HG03457 (cell line): Measurements from ENCODE around the gene TMC4.
"Not testable (repeated sequence)": the region's sequence is repeated elsewhere in the genome, so short reads cannot be mapped to it uniquely, and the experiment has no call there.

Experiments
- ATAC-seq: cut with Tn5 transposase; IDR thresholded peaks from one replicate; pipeline ENCODE4 v1.9.1; 2021; ENCODE audit warnings: moderate number of reproducible peaks; ENCODE audit not compliant: unreplicated experiment

The TMC4 gene

GRCh38 chr19:54180691-54181091 lies 7.7 kb upstream of the TMC4 start:
- no peak for ATAC-seq

GRCh38 chr19:54179921-54180461 lies 7.0 kb upstream of the TMC4 start:
- no peak for ATAC-seq

GRCh38 chr19:54179262-54179852 lies 6.4 kb upstream of the TMC4 start:
- ATAC-seq, result no peak

- ATAC-seq, result no peak
Observed at GRCh38 chr19:54178581-54179261, 5.8 kb upstream of the TMC4 start.

- ATAC-seq, result no peak
Observed at GRCh38 chr19:54173951-54174834, 1.2 kb upstream of the TMC4 start.

GRCh38 chr19:54173359-54173699 lies 369 bp upstream of the TMC4 start:
- no peak for ATAC-seq

GRCh38 chr19:54171736-54172431 lies 1.1 kb downstream of the TMC4 start:
- ATAC-seq, result not testable (repeated sequence)

- no peak for ATAC-seq
Observed at GRCh38 chr19:54169149-54169740, 3.7 kb downstream of the TMC4 start.

GRCh38 chr19:54168174-54168917 lies 4.6 kb downstream of the TMC4 start:
- no peak for ATAC-seq

GRCh38 chr19:54165222-54165621 lies 7.7 kb downstream of the TMC4 start:
- ATAC-seq, result no peak

GRCh38 chr19:54164369-54165068 lies 8.4 kb downstream of the TMC4 start:
- ATAC-seq, result no peak

GRCh38 chr19:54162884-54163283 lies 10.1 kb downstream of the TMC4 start:
- ATAC-seq, result no peak

GRCh38 chr19:54162241-54162805 lies 10.6 kb downstream of the TMC4 start:
- ATAC-seq, result no peak

GRCh38 chr19:54160854-54161253 lies 12.1 kb downstream of the TMC4 start:
- no peak for ATAC-seq

- no peak for ATAC-seq
Observed at GRCh38 chr19:54160182-54160811, 12.7 kb downstream of the TMC4 start.

GRCh38 chr19:54159352-54160181 lies 13.4 kb downstream of the TMC4 start, which contains the start of gene LENG1:
TSS of gene LENG1 (minus strand) at chr19:54159721. CDS start at chr19:54159695, 26 bp downstream.
- peak; percentile 80 for ATAC-seq

GRCh38 chr19:54158812-54159351 lies 14.1 kb downstream of the TMC4 start:
- ATAC-seq, result no peak
